SK-N-SH (cell line): Measurements from ENCODE around the gene DLGAP3.

ENCODE experiments used
- CTCF ChIP-seq: fragments of 200-600 bp; sonication (generic); IDR thresholded peaks from 2 replicates; pipeline ENCODE4 v1.6.1; 2017; ENCODE audit warnings: antibody characterized with exemption, mild to moderate bottlenecking, moderate library complexity
- MEF2A ChIP-seq: IDR thresholded peaks from 2 replicates; pipeline ENCODE4 v1.4.0; 2012; ENCODE audit warnings: low read depth, borderline replicate concordance
- SIN3A ChIP-seq: IDR thresholded peaks from 2 replicates; pipeline ENCODE4 v1.6.1; 2012; ENCODE audit warnings: low read depth, mild to moderate bottlenecking, low read length, moderate library complexity, borderline replicate concordance
- SMC3 ChIP-seq: IDR thresholded peaks from 2 replicates; pipeline ENCODE4 v1.6.1; 2012; ENCODE audit warnings: low read depth, low read length, improper control_type of control experiment
- USF1 ChIP-seq: IDR thresholded peaks from 2 replicates; pipeline ENCODE4 v1.4.0; 2012; ENCODE audit warnings: low read depth, borderline replicate concordance

GRCh38 chr1:34852677-34853217 lies 76.7 kb downstream of the DLGAP3 start:
- TF ChIP-seq MEF2A (no peak), CTCF (peak; percentile 99), SMC3 (peak; percentile 83), SIN3A (peak; percentile 80), USF1 (peak; percentile 85; the same call in 1 of the 2 replicates)
